HG02973 (cell line): ENCODE data around the gene TSSK3.

Source experiments
- ATAC-seq: cut with Tn5 transposase; IDR thresholded peaks from one replicate; pipeline ENCODE4 v1.9.1; 2021; ENCODE audit warnings: moderate library complexity; ENCODE audit not compliant: unreplicated experiment

The TSSK3 gene

DNA sequence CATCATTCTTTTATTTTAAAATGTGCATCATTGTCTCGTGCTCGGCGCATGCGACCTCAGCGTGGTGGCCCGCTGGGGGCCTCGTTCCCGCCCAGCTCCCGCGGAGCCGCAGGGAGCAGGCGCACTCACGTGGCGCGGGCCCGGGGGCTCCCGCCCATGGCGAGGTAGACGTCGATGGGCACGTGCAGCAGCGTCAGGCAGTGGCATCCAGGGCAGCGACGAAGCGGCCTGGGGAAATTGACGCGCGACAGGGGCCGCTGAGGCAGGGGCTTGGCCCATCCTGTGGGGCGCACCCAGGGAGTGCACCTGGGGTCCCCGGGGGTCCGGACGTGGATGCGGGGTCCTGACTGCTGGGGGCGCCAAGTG lies 1.0 kb upstream of the TSSK3 start:
- ATAC-seq, result no peak

DNA sequence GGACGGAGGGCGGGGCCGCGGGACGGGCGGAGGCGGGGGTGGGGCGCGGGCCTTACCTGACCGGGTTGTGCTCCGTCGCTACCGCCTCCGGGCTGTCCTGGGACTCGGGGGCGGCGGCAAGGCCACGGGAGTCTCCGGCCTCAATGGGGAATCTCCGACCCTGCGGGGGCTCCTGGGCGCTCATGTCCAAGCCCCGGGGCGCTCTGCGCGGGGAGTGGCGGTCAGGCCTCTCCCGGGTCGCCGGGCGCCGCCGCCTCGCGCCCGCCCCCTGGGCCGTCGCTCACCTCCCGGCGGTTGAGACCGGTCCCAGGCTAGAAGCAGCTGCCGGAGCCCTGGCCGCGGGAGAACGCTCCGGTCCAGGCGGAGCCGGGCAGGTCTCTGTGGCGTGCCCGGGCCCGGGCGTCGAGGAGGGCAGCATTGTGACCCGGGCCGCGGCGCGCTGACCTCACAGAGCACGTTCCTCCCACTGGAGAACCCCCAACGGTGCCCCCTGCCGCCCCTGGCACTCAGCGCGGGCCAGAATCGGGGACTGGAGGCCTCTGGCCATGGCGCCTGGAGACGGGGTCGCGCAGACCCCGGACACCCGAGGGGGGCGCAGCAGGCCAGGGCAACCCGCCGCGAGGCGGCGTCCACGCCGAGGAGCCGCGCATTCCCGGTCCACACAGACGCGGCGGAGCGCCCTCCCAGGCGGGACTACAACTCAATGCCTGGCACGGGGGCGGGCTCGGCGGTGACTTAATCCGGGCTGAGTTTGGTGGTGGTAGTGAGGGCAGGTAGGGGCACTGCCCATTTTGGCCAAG lies 465 bp upstream of the TSSK3 start:
- ATAC-seq, result no peak

DNA sequence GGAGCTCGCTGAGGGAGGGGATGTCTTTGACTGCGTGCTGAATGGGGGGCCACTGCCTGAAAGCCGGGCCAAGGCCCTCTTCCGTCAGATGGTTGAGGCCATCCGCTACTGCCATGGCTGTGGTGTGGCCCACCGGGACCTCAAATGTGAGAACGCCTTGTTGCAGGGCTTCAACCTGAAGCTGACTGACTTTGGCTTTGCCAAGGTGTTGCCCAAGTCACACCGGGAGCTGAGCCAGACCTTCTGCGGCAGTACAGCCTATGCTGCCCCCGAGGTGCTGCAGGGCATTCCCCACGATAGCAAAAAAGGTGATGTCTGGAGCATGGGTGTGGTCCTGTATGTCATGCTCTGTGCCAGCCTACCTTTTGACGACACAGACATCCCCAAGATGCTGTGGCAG lies 1.4 kb downstream of the TSSK3 start:
- ATAC-seq, result no peak

DNA sequence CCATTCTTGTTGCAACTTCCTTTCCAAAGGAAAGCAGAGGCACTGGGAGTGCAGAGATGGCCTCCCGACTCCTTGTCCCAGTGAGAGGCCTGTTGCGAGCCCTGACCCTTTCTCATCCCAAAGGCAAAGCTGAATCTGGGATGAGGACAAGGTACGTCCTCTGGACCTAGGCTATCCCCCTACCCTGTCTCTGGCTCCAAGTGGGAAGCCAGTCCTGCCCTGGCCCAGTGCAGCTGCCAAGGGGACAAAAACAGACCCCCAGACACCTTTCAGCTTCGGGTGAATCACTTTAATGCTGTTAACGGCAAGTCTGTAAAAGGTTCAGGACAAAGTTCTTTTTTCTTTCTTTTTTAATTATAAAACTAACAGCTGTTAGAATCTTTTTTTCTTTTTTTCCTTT lies 2.5 kb downstream of the TSSK3 start:
- ATAC-seq, result no peak

DNA sequence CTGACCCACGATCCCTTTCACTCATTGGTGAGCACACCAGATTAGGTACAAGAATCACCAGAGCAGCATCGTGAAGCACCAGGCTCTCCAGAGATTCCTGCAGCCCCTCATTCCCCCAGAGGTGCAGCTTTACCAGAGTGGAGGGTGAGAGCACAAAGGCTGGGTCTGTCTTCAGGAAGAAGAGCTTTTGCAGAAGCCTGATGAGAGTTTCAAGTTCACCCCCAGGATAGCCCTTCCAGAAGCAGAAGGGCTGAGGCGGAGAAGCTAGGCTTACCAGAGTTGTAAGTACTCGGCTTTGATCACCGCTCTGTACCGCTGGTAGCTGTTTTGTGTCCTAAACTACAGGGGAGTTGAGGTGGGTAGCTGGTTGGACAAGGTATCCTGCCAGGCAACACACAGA lies 3.1 kb downstream of the TSSK3 start:
- no peak for ATAC-seq

DNA sequence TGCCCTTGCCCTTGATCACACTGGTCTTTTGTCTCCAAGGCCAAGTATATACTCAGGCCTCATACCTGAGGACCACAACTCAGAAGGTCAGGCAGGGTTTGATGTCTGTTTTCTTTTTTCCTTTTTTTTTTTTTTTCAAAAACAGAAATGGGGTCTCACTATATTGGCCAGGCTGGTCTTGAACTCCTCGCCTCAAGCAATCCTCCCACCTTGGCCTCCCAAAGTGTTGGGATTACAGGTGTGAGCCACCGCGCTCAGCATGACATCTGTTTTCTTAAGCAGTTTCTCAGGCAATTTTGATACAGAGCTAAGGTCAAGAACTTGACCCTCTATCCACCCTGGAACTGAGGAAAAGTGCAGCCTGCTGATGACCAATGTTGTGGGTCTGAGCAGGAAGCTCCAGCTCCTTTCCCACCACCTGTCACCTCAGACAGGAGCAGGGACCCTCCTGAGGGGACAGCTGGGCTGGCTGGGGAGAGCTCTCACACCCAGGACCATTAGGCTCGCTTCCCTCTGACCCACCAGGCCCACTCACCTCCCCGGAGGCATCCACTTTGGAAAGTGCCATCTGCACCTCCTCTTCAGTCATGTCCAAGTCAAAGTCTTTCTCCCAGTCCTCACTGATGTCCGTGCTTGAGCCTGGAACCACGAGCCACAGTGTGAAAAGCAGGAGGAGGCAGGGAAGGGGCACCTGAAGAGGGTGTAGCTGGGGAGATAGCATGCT lies 5.7 kb downstream of the TSSK3 start:
- ATAC-seq, result no peak

DNA sequence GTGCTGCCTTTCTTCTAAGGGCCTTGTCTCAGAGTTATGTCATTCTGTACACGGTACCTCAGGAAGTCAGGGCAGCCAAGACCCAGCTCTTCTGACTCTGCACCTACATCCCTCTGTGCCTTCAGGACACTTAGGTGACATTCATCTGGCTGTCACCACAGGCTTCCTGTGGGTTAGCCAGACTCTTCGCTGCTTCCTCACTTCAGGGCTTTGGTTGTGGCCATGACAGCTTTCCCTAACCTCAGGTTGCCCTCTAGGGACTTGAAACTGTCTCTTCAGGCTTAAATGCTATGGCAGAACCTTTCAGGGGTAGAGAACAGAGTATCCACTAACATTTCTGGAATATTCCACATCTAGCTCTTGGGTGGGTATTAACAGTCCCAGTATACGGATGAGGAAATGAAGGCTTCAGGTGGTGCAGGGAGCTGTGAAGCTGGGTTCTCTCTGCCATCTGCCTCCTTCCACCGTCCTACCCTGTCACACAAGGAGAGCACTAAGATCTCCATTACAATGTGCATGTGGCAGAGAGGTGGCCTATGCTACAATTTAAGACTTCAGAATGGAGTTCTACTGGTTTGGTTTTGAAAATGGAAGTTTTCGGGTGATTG lies 9.9 kb downstream of the TSSK3 start:
- no peak for ATAC-seq

DNA sequence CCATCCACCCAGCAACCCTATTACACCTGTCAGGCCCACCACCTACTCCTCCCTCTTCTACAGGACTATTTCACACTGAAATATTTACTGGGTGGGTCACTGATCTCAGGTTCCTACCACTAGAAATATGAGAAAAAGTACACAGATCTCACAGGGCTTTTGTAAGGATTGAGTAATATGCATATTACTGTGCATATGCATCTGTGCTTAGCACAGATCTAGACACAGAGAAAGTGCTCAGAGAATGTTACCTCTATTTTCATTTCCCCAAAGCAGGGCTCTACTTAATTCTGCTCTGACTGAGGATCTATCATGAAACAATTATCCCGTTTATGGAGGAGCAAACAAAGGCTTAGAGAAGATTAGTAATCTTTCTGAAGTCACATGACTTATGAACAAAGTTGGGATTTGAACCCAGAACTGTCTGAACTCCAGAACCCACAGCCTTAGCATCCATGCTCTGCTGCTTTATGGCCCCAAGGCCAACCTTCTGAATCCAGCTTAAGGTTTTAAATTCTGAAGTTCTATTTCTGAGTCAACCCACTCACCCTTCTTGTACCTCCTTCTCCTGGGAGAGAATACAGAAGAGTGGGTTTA lies 11.8 kb downstream of the TSSK3 start:
- ATAC-seq, result no peak

DNA sequence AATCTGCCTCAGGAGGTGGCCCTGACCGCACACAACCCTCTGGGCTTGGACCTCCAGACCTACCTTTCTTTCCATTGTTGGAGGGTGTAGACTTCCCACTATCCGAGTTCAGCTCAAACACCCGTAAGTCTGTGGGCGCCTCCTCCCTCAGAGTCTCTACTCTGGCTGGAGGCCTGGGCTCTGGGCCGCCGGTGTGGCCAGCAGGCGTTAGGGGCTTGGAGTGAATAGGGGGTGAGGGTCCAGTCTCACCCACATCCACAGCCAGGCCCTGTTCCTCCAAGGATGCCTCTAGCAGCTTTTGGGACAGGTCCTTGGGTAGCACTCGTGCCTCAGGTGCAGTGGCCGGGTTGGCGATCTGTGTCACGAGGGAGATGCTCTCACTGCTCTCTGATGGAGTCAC lies 13.9 kb downstream of the TSSK3 start:
- ATAC-seq, result no peak

DNA sequence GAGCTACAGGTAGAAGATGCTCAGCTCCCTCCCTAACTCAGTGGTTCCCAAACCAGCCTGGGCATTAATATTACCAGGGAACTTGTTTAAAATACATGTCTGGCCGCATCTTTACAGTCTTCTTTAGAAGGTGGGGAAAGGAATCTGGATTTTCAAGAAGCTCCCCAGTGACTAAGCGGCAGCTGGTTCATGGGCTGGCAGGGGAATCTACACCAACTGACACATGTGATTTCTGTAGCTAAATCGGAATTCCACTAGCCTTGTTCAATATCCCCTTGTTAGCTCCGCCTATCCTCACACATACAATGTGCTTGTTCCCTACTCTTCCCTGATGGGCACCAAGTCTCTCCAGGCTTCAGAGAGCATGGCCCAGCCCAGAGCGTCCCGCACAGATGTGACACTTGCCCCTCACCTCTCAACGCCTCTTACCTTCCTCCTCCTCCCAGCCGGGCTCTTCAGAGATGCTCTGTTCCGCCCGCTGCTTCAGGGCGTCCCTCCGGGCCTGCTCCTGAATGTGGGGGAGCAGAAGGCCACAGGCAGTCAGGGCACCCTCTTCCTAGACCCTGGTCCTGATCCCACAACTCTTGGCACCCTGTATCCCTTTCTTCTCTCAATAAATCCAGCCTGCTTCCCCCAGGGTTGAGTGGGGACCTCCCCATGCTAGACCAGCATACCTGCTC lies 15.3 kb downstream of the TSSK3 start:
- ATAC-seq, result no peak

DNA sequence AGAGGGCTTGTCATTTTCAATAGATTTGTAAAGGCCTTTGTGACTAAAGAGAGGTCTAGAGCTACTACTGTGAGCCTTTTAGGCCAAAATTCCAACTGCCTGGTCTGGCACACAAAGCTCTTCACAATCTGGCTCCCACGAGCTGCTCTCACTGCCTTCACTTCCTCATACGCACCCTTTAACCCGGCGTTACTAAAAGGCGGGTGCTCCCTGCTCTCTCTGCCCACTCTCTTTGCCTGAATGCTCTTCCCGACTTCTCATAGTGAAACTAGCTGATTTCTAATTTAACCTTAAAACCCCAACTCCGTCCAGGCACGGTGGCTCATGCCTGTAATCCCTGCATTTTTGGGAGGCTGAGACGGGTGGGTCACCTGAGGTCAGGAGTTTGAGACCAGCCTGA lies 17.7 kb downstream of the TSSK3 start:
- ATAC-seq, result no peak

DNA sequence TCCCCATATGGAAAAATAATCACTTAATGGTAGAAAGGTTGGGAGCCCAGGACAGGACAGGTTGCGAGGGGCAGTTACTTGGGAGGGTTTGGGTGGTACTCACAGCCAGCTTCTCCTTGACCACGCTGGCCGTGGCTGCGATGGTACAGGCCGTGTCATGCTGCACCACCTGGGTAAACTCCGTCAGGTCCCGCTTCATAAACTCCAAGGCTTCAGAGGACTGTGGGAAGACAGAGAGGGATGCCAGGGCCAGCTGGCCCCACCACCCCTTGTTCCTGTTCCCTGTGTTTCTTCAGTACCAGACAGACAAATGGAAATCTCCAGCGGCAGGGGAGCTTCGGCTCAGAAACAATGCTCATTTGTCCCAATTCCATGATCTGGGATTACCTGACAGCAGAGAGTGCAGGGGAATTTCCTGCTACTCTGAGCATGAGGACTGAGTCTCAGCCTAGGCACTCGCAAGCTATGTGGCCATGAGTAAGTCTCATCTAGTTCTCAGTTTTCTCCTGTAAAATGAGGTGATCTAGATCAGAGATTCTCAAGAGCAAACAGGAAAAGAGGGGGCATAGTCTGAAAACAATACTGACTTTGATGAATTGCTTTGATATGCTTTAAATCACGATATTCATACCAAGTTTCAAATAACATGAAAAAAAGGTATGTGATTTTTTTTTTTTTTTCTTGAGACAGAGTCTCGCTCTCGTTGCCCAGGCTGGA lies 24.5 kb downstream of the TSSK3 start:
- ATAC-seq, result no peak

DNA sequence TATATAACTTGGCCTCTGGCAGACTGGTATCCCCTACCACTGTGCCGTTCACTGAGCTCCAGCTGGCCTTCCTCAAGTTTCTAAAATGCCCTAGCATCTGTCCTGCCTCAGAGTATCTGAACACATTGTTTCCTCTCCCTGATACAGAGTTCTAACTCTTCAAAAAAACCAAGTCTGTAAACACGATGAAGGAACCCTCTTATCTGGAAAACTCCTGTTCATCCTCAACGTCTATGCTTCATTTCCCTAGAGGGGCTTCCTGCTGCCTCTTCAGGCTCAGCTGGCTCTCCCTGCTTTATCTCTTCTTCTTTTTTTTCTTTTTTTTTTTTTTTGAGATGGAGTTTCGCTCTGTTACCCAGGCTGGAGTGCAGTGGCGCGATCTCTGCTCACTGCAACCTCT lies 26.3 kb downstream of the TSSK3 start:
- no peak for ATAC-seq

DNA sequence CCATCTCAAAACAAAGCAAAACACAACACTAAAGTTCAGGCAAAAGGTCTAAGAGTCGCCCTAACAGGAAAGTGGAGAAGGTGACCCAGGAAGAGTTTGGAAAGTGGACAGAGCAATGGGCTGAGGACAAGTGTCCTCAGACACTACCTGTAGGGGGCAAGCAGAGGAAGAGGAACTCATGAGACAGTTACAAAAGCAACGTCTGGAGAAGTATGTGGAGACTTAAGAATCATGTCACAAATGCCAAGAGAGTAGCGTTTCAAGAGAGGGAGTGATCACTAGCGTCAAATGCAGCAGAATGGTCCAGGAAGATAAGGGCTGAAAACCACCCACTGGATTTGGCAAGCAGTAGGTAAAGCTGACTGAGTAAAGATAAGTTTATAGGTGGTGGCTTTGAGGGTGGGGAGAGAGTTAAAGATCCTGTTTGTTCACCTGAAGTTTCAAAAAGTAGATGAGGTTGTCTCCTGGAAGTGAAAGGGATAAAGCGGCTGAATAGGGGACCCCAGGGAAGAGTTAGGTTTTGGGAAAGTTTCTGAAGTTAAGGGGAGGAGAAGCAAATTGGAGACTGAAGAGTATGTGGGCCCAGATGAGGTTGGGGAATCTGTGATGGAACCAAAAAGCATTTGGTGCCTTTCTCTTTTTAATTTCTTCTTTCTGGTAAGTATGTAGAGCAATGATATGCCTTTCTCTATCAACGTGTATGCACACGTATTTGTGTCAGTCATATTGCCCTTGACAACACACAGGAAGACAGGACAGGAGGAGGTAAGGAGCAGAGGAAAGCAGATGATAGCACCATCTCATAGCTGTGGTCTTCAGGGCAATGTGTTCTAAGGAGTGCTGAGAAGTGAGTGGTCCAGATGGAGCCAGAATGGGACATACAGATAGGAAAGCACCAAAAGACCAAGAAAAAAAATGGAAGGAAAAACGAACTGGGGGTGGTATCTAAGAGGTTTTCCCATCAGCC lies 28.8 kb downstream of the TSSK3 start:
- ATAC-seq, result no peak

DNA sequence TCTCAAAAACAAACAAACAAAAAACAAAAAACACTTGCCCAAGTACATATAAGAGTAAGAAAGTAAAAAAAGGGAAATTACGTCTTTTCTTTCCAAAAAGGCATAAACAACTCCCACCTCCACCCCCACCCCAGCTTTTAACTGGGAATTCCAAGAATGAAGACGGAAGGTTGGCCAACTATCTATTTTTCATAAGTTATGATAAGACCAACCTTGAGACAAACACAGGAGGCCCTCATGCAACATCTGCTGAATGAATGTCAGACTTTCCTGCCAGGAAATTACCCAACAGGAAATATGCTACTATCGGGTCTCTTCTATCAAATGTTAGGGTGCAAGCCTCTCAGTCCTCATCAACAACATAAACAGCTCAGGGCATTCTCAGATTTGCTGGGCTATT lies 30.0 kb downstream of the TSSK3 start:
- ATAC-seq, result no peak

DNA sequence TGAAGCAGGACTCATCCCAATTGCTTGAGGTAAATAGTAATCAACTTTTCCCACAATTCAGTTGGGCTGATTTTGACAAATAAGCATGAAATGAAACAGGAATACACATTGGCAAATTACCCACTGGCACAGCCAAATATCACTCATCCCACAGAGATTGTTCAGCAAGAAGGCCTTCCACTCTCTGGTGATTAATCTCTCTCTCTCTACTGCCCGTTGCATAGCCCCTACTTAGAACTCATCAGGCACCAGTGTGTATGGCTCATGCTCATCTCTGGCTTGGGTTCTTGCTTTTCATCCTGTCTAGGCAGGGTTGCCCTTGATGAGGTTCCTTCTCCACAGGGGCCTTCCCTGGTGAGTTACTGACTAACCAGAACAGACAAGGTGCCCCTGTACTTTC lies 30.8 kb downstream of the TSSK3 start:
- no peak for ATAC-seq

DNA sequence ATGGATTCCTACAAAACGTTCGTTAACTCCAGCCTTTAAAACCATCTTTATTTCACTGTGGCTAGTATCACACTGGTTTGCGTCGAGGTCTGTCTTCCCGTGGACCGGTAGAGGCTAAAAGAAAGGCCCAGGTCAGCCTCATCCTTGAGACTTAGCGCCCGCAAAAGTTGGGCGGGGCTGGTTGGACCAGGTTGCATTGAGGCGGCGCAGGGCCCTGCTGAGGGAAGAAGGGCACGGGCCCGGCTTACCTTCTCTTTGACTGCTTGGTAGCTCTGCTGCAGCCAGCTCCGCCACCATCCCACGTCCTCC lies 31.4 kb downstream of the TSSK3 start:
- ATAC-seq, result peak; percentile 17

DNA sequence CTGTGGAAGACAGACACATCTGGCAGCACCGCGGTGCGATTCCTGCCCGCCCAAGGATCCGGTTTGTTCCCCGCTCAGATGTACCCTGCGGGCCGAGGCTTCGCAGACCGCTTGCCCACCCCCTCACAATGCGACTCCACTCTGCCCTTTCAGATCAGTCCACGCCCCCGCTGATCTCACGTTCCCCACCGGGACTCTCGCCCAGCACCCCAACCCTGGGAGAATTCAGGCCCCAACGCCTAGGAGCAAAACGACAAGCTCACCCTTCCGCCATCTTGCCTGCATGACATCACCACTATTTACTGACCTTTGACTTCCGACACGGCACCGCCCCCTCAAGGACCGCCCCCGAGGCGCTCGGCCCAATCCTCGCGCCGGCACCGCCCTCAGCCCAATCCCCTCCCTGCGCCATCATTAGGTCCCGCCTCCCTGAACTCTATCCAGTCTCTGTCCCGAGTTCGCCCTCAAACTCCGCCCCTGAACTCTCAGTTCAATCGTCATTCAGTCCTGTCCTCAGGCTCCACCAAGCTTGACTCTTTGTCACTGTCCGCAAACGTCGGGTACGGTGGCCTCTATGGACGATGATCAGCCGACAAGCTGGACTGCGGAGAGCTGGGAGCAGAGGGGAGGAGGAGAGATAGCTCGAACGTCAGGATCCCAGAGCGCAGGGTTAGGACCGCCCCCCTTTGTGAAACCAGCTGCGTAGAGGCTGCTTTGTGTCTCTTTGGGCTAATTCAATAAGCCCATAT lies 32.0 kb downstream of the TSSK3 start, which contains the start of gene BSDC1:
Gene BSDC1, minus strand, starts transcription at position 301 of the 749 bp plus-strand sequence. Its CDS starts 27 bp downstream, at position 274.
- ATAC-seq, result peak; percentile 90

DNA sequence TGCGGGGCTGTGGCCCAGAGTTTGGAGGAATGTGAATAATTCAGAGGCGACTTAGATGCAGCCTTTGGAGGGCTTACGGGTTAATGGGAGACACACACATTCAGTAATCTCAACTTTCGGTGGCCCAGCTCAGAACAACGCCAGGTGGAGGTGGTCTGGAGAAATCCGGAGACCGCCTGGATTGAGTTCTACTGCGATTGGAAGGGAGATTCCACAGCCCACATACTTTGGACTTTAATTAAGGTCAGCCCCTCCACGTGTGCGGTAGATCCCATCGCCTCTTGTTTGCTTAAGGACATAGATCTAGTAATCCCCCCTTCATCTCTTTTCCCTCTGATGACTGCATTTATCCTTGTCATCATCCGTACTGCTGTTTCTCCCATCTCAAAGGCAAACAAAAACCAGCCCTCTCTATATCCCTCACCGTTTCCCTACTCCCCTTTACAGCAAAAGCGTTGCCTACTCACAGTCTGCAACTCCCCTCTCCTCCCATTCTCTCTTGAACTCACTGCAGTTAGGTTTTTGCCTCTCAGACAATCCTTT lies 32.6 kb downstream of the TSSK3 start:
- ATAC-seq, result no peak
